Lower leg skin (tissue), 3 donors: ENCODE data around the gene CCDC78.

Experiments
- CTCF ChIP-seq, 3 donors: fragments of 450-650 bp; IDR thresholded peaks; one replicate each; pipeline ENCODE4 v1.5.1; 2016; ENCODE audit warnings: antibody characterized with exemption in 3 of 3, mild to moderate bottlenecking in 3 of 3, moderate library complexity in 2 of 3
- POLR2A ChIP-seq, 2 donors: fragments of 450-650 bp; IDR thresholded peaks; one replicate each; pipeline ENCODE4 v1.6.1; 2016 to 2017; ENCODE audit warnings: antibody characterized with exemption in 2 of 2, mild to moderate bottlenecking in 1 of 2, moderate library complexity in 1 of 2

- TF ChIP-seq CTCF (IDR thresholded peaks at IDR 0.05) (no peak), POLR2A (IDR thresholded peaks at IDR 0.05) (no peak)
These were observed 31.3 kb downstream of the CCDC78 start for GRCh38 chr16:694863-695354.
